Gastroesophageal sphincter (tissue), 3 donors: ENCODE results near the gene CRB2.

Source experiments
- CTCF ChIP-seq, 4 experiments: fragments of 200-600 bp in 2 of 4; fragments of 450-650 bp in 2 of 4; sonication (generic) in 1 of 4; IDR thresholded peaks; one replicate each; pipeline ENCODE4 v1.5.1; 2017 to 2019; ENCODE audit warnings: antibody characterized with exemption in 4 of 4, mild to moderate bottlenecking in 2 of 4, moderate library complexity in 2 of 4
- POLR2A ChIP-seq, 2 donors: fragments of 450-650 bp; IDR thresholded peaks; one replicate each; pipeline ENCODE4 v1.6.1; 2017; ENCODE audit warnings: antibody characterized with exemption in 2 of 2, mild to moderate bottlenecking in 2 of 2, moderate library complexity in 1 of 2
- POLR2AphosphoS5 ChIP-seq: sonication (generic); formaldehyde crosslinking; IDR thresholded peaks from one replicate; pipeline ENCODE4 v1.6.1; 2017; ENCODE audit warnings: antibody characterized with exemption

- no peak for TF ChIP-seq CTCF (IDR thresholded peaks at IDR 0.05)
- no peak for TF ChIP-seq POLR2AphosphoS5
- no peak for TF ChIP-seq POLR2A (IDR thresholded peaks at IDR 0.05)
Measured at GRCh38 chr9:123406016-123406415, 50.0 kb downstream of the CRB2 start.
